ENCODE results near the gene LPCAT3. TPM values are rescaled to one million over a fixed set of nuclear protein-coding genes. Genes with fewer than 3 reads are reported as not detected.

Gene LPCAT3
- total and polyA plus RNA-seq, 4 donors = 45.4 to 78.6 (median 56.2) TPM

DNA sequence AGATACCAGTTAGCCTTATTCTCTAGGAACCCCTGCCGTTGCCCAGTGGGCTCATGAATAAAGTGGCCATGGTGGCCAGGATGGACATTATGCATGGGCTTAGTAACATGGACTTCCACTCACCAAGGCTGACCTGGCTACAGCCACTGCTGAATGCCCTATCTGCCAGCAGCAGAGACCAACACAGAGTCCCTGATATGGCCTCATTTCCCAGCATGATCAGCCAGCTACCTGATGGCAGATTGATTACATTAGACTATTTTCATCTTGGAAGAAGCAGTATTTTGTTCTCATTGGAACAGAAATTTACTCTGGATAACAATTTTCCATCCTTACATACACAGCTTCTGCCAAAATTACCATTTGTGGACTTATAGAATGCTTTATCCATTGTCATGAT lies 16.2 kb upstream of the LPCAT3 start:
- ATAC-seq (ENCODE audit: insufficient read depth, low FRiP score) = no peak

DNA sequence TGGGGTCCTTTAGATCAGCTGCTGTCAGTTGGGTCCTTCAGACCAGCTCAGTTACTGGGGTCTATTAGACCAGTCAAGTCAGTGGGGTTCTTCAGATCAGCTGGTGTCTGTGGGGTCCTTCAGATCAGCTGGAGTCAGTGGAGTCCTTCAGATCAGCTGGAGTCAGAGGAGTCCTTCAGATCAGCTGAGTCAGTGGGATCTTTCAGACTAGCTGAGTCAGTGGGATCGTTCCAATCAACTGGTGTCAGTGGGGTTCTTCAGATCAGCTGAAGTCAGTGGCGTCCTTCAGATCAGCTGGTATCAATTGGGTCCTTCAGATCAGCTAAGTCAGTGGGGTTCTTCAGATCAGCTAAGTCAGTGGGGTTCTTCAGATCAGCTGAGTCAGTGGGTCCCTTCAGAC lies 14.7 kb upstream of the LPCAT3 start:
- Histone ChIP-seq H3K27ac (ENCODE audit: low read depth in 1 of 2, low read length in 1 of 2) (no peak overlapping the region), H3K4me1 (ENCODE audit: control insufficient read depth in 5 of 5, insufficient read depth in 5 of 5, low read length in 5 of 5) (no peaks in the 10 kb centered on the region), H3K4me3 (no peak overlapping the region), H3K9ac (ENCODE audit: insufficient read depth in 1 of 2, low read length in 2 of 2) (no peak overlapping the region), H3K36me3 (ENCODE audit: control insufficient read depth in 4 of 4, insufficient read depth in 4 of 4, low read length in 4 of 4) (no peaks in the 10 kb centered on the region), H3K27me3 (ENCODE audit: control insufficient read depth in 3 of 3, insufficient read depth in 3 of 3, low read length in 2 of 3) (no peaks in the 10 kb centered on the region), H3K9me3 (ENCODE audit: control insufficient read depth in 4 of 4, insufficient read depth in 3 of 4, low read length in 3 of 4) (no peaks in the 10 kb centered on the region)
- WGBS, 2 donors = 89 to 90% methylated on average over 2 of the region's 2 CpGs
- TF ChIP-seq, protein P1, sequence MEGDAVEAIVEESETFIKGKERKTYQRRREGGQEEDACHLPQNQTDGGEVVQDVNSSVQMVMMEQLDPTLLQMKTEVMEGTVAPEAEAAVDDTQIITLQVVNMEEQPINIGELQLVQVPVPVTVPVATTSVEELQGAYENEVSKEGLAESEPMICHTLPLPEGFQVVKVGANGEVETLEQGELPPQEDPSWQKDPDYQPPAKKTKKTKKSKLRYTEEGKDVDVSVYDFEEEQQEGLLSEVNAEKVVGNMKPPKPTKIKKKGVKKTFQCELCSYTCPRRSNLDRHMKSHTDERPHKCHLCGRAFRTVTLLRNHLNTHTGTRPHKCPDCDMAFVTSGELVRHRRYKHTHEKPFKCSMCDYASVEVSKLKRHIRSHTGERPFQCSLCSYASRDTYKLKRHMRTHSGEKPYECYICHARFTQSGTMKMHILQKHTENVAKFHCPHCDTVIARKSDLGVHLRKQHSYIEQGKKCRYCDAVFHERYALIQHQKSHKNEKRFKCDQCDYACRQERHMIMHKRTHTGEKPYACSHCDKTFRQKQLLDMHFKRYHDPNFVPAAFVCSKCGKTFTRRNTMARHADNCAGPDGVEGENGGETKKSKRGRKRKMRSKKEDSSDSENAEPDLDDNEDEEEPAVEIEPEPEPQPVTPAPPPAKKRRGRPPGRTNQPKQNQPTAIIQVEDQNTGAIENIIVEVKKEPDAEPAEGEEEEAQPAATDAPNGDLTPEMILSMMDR (IDR thresholded peaks at IDR 0.05; ENCODE audit: control extremely low read depth, extremely low read depth) = no peak
- ATAC-seq (ENCODE audit: insufficient read depth, low FRiP score) (no peak), DNase-seq (no peak)

More for the DNA sequence above, 16.2 kb upstream of the LPCAT3 start:
- no peak for DNase-seq
- TF ChIP-seq, protein P1 (IDR thresholded peaks at IDR 0.05; ENCODE audit: control extremely low read depth, extremely low read depth) = no peak
- H3K4me3 ChIP-seq = no peak overlapping the region
- no peaks in the 10 kb centered on the region for H3K36me3 ChIP-seq (ENCODE audit: control insufficient read depth in 4 of 4, insufficient read depth in 4 of 4, low read length in 4 of 4)
- no peaks in the 10 kb centered on the region for H3K27me3 ChIP-seq (ENCODE audit: control insufficient read depth in 3 of 3, insufficient read depth in 3 of 3, low read length in 2 of 3)
- no peak overlapping the region for H3K9ac ChIP-seq (ENCODE audit: insufficient read depth in 1 of 2, low read length in 2 of 2)
- H3K4me1 ChIP-seq (ENCODE audit: control insufficient read depth in 5 of 5, insufficient read depth in 5 of 5, low read length in 5 of 5) = no peaks in the 10 kb centered on the region
- no peaks in the 10 kb centered on the region for H3K9me3 ChIP-seq (ENCODE audit: control insufficient read depth in 4 of 4, insufficient read depth in 3 of 4, low read length in 3 of 4)
- H3K27ac ChIP-seq (ENCODE audit: low read depth in 1 of 2, low read length in 1 of 2) = no peak overlapping the region
- WGBS, 2 donors = 85 to 92% methylated on average over 1 of the region's 1 CpG

DNA sequence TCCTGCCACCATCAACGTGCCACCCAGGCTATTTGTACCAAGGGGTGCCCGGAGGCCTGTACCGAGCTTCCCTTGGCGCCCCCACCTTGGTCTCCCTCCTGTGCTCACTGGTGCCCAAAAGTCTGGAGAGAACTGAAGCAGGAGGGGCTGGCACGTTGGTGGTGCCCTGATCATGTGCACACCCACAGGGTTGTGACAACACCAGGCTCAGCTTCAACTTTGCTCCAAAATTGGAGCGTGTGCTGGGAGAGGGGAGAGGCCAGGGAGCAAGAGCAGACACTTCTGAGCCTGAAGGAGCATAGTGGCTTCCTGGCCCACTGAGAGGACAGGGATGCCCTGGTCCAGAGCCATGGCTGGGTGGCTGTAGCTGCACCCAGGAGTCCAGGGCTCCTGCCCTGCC lies 13.0 kb upstream of the LPCAT3 start:
- H3K9ac ChIP-seq (ENCODE audit: insufficient read depth in 1 of 2, low read length in 2 of 2) = no peak overlapping the region
- no peaks in the 10 kb centered on the region for H3K9me3 ChIP-seq (ENCODE audit: control insufficient read depth in 4 of 4, insufficient read depth in 3 of 4, low read length in 3 of 4)
- DNase-seq (no peak), ATAC-seq (ENCODE audit: insufficient read depth, low FRiP score) (no peak)
- H3K27ac ChIP-seq (ENCODE audit: low read depth in 1 of 2, low read length in 1 of 2) = no peak overlapping the region
- no peak overlapping the region for H3K4me3 ChIP-seq
- TF ChIP-seq, protein P1 (IDR thresholded peaks at IDR 0.05; ENCODE audit: control extremely low read depth, extremely low read depth) = no peak
- H3K27me3 ChIP-seq (ENCODE audit: control insufficient read depth in 3 of 3, insufficient read depth in 3 of 3, low read length in 2 of 3) = no peaks in the 10 kb centered on the region
- 82 to 89% methylated on average over 6 of the region's 6 CpGs for WGBS, 2 donors
- no peaks in the 10 kb centered on the region for H3K36me3 ChIP-seq (ENCODE audit: control insufficient read depth in 4 of 4, insufficient read depth in 4 of 4, low read length in 4 of 4)
- H3K4me1 ChIP-seq (ENCODE audit: control insufficient read depth in 5 of 5, insufficient read depth in 5 of 5, low read length in 5 of 5) = no peaks in the 10 kb centered on the region

DNA sequence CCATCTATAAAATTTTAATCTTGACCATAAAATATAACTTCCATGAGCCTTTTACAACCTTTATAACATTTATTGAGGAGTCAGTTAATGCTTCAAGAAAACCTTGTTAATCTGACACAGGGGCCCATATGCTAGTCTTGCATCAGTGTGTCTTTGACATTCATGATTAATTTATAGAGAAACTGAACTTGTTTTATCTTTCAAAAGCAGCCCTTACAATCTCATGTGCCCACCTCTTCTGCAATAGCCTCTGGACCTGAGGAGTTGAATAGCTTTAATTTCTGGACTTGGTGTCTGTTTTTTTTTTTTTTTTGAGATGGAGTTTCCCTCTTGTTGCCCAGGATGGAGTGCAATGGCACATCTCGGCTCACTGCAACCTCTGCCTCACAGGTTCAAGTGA lies 8.6 kb upstream of the LPCAT3 start:
- DNase-seq (no peak), ATAC-seq (ENCODE audit: insufficient read depth, low FRiP score) (no peak)
- 86 to 100% methylated on average over 1 of the region's 1 CpG for WGBS, 2 donors
- TF ChIP-seq, protein P1 (IDR thresholded peaks at IDR 0.05; ENCODE audit: control extremely low read depth, extremely low read depth) = no peak
- no peaks in the 10 kb centered on the region for H3K4me1 ChIP-seq (ENCODE audit: control insufficient read depth in 5 of 5, insufficient read depth in 5 of 5, low read length in 5 of 5)
- no peaks in the 10 kb centered on the region for H3K36me3 ChIP-seq (ENCODE audit: control insufficient read depth in 4 of 4, insufficient read depth in 4 of 4, low read length in 4 of 4)
- H3K9me3 ChIP-seq (ENCODE audit: control insufficient read depth in 4 of 4, insufficient read depth in 3 of 4, low read length in 3 of 4) = no peaks in the 10 kb centered on the region
- no peak overlapping the region for H3K27ac ChIP-seq (ENCODE audit: low read depth in 1 of 2, low read length in 1 of 2)
- no peak overlapping the region for H3K9ac ChIP-seq (ENCODE audit: insufficient read depth in 1 of 2, low read length in 2 of 2)
- H3K4me3 ChIP-seq = no peak overlapping the region
- H3K27me3 ChIP-seq (ENCODE audit: control insufficient read depth in 3 of 3, insufficient read depth in 3 of 3, low read length in 2 of 3) = no peaks in the 10 kb centered on the region
